Right renal cortex interstitium (tissue), 3 donors: ENCODE results near the gene GALNT17. TPM values are rescaled to one million over a fixed set of nuclear protein-coding genes. Genes with fewer than 3 reads are reported as not detected.

Experiments
- DNase-seq, 3 donors: peaks; one replicate each; pipeline ENCODE4 v3.0.0-alpha.2; 2013; ENCODE audit warnings: low read depth in 3 of 3, low spot score in 2 of 3
- polyA plus RNA-seq, 3 donors: library from polyadenylated mRNA; unstranded; fragments of 120-200 nt; gene quantifications; one replicate each; pipeline ENCODE4 v1.2.1, GENCODE V29; 2013; ENCODE audit not compliant: insufficient read length in 3 of 3

Gene GALNT17
- polyA plus RNA-seq, result 1 to 10 TPM; 3.3 to 4.0 (median 3.4) TPM

DNA sequence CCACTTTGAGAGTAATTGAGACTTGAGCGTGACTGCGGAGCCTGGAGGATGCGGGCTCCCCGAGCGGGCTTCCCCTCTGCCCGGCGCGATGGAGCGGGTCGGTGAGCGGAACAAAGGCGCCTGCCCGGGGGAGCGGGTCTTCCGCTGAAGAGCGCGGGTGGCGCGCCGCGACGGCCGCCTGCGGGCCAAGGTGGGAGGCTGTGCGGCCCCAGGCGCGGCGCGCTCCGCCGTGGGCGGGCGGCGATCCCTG is at the start of gene GALNT17:
TSS of gene GALNT17 (plus strand) at position 18 of the 250 bp plus-strand sequence.
- no peak for DNase-seq

DNA sequence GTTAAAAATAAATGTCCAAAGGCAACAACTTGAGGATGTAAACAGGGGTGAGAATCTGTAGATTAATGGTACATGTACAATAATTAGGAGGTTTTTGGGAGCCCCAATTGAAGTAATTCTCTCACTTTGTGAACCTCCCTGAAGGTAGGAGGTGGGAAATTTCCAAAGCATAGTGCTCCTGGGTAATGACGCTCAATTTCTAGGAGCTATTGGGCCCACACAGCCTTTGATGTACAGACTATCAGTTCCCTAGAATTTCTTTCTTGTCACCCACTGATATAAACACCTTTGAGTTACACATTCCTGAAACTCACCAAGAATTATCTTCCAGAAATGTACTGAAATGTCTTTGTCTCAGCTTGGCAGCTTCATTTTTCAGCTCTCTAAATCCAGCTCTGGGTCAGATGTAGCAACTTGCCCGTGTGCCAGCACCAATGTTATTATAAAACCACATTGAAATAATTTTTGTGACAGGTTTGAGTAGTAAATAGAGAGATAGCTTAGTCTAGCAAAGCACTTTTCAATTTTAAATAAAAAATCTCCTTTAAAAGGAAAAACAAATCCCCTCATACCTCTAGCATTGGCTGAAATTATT is 36.6 kb upstream of the GALNT17 start:
- no peak for DNase-seq

DNA sequence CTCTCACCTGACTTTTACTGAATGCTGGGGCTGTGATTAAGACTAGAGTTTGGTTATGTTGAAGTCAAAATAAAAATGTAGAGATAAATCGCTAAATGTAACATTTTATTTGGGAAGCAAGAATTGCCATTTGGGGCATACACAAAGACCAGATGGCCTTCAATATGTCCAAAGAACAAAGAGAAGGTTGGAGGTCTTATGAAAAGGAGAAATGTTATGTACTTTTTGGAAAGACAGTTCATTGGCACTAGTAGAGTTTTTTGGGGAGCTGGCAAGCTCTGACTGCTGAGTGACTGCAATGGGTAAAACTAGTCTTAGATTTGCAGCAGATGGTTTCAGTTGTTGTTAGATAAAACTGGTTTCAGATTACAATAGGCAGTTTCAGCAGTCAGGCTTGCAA is 35.6 kb upstream of the GALNT17 start:
- no peak for DNase-seq

DNA sequence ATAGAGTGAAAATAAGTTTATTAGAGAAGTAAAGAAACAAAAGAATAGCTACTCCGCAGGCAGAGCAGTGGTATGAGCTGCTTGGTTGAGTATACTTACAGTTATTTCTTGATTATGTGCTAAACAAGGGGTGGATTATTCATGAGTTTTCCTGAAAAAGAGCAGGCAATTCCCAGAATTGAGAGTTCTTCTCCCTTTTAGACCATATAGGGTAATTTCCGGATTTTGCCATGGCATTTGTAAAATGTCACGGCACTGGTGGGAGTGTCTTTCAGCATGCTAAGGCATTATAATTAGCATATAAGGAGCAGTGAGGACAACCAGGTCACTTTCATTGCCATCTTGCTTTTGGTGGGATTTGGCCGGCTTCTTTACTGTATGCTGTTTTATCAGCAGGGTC is 25.7 kb upstream of the GALNT17 start:
- no peak for DNase-seq

DNA sequence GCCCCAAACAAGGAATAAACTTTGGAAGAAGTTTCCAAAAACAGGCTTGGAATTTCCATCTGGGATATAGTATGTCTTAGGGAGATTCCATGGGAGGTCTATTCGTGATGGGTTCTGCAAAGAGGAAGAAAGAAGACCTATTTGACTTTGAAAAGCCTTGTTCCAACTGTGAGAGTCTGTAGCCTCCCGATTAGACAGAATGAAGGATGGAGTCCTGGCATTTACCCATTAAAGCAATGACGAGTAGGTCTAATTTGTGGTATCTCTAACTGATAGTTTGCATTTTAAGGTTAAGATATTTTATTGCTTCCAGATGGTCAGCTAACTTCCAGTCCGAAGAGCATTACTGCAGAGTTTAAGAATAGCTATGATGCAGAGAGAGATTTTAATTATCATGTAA is 19.5 kb upstream of the GALNT17 start:
- no peak for DNase-seq

DNA sequence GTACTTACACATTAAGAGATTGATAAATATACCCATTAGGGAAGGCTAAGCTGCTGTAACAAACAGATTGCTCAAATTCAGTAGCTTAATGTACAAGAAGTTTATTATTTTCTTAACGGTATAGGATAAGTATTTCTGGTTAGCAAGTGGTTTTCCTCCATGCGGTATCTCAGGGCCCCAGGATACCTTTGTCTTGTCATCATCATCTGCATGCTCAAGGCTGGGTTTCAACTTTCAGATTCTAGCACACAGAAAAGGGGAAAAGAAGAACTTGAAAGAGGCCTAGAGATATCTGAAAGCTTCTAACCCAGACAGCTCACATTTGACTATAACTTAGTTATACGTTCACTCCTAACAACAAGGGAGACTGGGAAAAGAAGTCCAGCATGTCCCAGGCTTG is 11.8 kb upstream of the GALNT17 start:
- DNase-seq, result no peak

DNA sequence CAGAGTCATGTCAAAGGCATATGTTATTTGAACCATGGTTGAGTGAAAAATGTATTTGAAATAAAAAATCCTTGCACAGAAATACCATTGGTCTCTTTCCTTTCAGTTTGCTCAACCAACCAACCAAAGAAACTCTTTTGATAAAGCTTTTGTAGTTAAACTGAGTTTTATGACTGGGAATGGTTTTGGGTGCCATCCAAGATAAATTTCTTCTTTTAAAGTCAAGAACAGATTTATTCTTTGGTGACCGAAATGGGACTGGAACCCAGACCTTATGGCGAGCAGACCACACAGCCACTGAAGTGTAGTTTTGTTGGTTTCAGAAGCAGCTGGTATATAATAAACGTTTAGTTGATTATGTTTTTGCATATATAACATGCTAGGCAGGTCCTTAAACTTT is 2.8 kb upstream of the GALNT17 start:
- DNase-seq, result no peak

DNA sequence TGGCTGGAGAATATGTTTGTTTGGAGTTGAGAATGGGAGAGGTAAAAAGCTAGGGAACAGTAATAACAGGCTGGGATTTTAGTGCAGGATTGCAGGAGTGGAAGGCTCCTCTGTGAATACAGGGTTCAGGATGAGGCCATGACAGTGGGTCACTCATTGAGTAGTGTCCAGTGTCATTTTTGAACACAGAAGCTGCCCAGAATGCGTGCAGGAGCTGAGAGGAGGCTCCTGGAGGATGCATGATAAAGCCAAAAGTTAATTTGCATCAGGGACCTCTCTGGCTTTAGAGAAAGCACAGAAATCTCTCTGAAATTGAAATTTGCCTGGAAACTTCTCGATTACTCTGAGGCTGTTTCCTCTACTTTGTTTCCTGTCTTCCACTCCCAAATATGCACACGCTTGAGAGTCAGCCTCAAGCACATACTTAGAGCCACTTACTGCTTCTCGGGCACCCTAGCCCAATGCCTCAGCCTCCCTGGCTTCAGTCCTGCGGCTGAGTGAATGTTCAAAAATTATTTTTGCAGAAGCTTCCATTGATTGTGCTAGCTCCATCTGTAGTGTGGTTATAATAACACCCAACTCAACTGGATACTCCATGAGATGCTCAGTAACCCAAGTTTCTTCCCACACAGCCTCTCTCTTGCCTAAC is 1.8 kb upstream of the GALNT17 start:
- DNase-seq, result no peak

DNA sequence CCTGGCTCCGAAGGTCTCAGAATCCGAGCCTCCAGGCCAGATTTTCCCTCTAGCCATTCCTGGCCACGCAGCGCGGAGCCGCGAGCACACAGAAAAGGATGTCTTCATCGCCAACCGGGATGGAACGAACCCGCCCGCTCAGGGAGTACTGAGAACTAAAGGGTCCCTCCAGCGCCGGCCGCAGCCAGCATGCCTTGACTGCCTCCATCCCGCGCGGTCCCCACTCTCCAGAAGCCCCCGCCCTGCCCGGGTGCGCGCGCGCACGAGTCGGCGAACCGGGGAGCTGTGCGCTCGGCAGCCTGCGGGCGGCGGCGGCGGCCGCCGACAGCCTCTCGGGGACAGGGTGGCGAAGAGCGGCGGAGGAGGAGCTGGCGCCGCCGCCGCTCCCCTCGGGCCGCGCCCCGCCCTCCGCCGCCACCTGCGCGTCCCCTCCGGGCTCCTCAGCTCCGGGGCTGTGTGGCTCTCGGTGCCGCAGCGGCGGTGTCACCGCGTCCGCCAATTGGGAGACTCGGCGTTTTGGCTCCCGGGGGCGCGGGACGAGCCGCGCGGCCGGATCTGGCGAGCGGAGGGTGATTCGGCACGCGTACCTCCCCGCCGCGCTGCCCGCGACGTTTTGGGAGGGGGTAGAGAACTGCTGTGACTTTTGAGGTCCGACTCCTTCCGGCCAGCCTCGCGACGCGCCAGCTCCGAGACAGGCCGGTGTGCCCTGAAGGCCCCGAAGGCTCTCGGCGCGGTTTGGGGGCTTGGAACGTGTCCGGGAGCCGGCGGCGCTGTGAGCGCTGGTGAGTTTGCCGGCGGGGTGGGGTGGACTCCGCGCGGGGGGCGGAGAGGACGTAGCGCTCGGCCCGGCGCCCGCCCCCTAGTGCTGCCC is 453 bp upstream of the GALNT17 start:
- no peak for DNase-seq

DNA sequence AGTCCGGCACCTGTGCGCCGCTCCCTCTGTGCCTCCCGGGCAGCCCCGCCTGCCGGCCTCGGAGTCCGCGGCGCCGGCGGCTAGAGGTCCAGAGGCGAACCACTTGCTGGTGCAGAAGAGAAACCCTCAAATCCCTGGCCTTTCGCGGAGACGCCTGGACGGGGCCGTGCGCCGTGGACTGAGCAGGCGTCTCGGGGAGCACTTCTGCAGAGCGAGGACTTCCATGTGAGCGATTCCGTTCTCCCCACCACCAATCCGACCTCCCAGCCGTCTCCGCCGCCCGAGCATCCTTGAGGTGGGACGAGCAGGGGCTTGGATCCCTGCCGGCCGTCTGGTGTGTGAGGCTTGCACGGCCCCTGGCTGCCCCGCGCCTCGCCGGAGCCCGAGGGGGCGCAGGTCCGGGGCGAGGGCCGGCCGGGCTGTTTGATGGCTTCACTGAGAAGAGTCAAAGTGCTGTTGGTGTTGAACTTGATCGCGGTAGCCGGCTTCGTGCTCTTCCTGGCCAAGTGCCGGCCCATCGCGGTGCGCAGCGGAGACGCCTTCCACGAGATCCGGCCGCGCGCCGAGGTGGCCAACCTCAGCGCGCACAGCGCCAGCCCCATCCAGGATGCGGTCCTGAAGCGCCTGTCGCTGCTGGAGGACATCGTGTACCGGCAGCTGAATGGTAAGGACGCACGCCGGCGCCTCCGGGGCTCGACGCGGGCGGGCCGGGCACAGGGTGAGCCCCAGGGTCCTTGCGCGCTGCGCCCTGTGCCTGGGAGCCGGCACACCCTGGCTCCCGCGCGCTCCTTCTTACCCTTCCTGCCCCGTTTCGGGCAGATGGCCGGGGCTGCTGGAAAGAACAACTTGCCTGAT is 660 bp downstream of the GALNT17 start:
- DNase-seq, result no peak

DNA sequence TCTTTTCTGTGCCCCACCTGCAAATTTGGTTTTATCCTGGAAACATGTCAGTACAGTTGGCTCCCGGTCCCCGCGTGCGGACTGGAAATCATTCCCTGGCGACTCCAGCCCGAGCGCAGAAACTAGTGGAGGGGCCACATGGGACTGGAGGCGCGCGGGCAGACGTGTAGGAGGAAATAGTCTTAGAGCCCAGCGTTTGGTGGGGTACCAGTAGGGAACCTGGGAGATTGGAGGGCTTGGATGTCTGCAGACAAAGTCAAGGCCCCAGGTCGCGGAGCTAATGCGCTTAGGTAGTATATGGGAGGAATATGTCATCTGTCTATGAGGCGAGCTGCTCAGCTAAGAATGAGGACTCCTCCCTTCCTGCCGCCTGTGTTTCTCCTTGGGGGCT is 1.3 kb downstream of the GALNT17 start:
- no peak for DNase-seq

DNA sequence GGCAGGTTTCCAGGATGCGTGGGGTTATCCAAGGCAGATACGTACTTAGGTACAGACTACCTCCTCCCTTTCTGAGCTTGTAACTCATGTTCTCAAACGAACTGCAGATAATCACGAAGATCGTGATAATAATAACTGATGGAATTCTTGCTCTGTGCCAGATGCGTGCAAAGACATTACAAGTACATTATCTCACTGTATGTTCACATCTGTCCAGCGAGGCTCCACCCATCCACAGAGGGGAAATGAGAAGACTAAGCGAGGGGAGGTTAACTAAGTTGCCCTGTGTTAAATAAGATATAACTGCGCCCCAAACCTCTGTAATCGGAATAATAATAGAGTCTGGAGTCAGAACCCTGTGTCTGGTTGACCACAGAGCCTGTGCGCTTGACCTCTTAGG is 1.9 kb downstream of the GALNT17 start:
- DNase-seq, result no peak

DNA sequence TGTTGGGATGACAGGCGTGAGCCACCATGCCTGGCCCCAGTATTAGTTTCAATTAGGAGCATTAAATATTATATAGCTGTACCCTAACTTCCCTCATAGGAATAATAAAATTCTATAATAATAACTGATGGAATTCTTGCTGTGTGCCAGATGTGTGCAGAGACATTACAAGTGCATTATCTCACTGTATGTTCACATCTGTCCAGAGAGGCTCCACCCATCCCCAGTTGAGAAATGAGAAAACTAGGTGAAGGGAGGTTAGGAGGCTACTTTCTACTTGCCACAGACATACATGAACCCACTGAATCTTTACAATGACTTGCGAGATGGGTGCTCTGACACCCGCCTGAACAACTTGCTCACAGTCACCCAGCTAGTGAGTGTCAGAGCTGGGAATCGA is 3.2 kb downstream of the GALNT17 start:
- no peak for DNase-seq

DNA sequence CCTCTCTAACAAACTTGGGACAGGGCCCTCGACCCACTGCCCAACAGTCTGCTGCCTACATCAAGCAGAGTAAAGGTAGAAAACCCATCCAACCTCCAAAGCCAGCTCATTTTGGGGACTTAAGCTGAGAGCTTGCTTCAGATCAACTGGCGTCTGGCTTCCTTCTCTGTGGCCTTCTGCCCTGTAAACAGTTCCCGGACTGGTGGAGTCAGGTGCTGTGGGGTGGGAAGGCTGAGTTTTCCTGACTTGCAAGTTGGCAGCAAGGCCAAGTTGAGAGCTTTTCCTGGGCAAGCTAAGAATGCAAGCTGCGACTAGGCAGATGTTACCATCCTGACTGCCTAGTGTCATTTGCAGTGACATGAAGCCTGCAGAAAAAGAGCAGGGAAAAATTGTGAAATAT is 3.7 kb downstream of the GALNT17 start:
- DNase-seq, result no peak

DNA sequence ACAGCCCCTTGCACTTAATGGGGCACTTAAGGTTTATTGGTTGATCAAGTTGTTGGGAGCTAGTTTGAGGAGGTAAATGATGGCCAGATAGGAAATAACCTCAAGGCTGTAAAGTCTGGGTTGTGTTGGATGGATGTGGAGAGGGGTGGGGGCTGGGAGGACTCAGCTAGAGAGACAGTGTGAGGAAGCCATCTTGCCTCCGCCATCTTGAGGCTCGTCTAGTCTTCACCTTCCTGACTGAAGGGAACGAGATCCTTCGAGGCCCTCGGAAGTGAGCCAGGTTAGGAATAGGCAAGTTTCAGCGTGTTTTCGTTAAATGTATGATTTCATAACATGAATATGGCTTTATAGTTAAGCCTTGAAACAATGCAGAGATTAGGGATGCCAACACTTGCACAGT is 5.5 kb downstream of the GALNT17 start:
- no peak for DNase-seq

DNA sequence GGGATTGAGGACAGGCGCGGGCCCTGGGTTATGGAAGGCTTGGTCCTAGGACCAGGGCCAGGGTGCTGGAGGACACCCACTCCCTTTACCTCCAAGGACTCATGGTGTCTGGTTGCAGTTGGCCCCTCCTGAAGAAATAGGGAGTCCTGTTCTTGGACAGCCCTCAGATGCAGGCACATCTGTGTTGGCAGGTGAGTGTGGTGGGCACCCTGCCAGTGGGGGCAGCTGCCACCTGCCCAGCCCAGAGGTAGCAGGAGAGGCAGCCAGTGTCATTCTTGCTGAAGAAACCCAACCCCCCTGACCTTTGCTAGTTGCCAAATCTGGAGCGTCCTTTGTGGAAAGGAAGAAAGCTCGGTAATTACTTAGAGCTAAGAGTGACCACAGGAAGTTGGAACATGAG is 8.3 kb downstream of the GALNT17 start:
- no peak for DNase-seq

DNA sequence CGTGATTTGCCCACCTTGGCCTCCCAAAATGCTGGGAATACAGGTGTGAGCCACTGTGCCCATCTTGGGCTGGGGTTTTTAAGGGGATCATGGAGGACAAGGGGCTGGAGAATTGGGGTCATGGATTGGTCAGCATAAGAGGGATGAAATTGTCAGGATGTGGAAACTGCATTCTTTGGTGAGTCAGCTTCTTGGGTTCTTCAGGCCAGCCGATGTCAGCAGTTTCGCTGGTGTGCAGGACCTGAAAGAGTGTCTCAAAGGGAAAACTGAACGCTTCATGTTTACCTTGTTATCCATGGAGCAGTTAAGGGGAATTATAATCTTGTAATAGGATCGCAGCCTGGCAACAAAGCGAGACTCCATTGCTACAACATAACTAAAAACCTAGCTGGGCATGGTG is 13.0 kb downstream of the GALNT17 start:
- no peak for DNase-seq

DNA sequence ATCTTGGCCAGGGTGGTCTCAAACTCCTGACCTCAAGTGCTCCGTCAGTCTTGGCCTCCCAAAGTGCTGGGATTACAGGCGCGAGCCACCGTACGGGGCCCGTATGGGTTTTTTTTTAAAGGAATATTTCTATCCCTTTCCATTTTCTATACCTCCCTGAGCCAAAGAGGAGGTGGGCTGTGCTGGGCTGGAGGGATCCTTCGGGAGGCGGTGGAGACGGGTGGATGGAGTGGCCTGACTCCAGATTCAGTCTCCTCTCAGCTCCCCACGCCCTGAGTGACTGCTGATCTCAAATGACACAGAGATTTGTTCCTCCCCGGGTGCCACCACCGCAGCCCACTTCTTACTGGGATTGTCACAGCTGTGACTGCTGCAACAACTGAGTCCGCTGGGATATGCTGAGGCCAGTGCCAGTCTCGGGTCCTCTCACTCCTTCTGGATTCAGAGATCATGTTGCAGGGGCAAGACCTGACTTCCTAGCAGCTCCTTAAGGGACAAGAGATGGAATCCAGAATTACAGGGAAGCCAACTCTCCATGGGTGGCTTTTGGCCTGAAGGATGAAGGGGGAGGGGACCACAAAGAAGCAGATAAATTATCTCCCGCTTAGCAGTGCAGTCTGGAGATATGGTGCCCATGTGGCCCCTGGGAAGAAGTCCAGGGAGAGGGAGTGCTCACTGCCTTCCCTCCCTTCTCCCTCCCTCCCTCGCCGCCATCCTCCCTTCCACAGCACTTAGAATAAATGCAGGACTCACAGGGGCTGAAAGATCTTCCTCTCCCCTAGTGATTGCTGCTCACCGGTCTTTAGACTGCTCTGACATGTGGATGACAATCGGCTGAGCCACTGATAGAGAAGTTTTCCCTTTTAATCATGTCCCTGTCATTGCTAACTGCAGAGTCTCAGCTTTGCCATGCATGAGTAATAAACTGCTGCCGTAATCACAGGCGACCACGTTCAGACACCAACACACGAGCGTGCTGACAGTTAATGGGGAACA is 14.3 kb downstream of the GALNT17 start:
- no peak for DNase-seq

DNA sequence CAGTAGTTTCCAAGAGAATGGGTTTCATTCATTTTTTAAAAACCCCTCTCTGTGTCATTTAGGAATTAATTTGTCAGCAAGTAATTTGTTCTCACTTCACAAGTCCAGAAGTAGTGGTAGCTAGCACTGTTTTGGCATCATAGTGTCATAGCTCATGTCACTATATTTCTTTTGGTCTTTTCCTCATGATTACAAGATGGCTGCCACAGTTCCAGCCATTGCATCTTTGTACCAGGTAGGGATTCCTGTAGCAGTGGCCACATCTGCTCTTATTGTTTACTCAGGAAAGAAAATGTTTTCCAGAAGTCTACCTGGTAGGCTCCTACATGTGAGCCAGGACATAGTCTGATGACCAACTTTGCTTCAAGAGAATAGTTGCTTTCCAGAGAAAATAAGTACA is 16.2 kb downstream of the GALNT17 start:
- DNase-seq, result no peak

DNA sequence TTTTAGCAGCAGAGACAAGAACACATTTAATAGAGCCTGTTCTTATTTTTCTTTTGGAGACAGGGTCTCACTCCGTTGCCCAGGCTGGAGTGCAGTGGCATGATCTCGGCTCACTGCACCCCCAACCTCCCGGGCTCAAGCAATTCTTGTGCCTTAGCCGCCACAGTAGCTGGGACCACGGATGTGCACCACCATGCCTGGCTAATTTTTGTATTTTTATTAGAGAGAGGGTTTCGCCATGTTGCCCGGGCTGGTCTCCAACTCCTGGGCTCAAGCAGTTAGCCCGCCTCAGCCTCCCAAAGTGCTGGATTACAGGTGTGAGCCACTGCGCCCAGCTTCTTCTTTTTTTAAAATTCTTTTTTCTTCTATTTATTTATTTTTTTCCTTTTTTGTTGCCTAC is 23.3 kb downstream of the GALNT17 start:
- DNase-seq, result no peak
